K562 (cell line): ENCODE measurements around the gene NOL12. TPM values are rescaled to one million over a fixed set of nuclear protein-coding genes. Genes with fewer than 3 reads are reported as not detected.

Experiments used
- ATAC-seq: fragments of 200-7000 bp; cut with Tn5 transposase; 3 replicates; pipeline ENCODE4 v1.9.1; 2020; ENCODE audit warnings: moderate library complexity
- BruUV-seq: library from RNA; stranded (reverse); fragments of 400-500 nt; replicated peaks from 2 replicates; lab custom pipeline; 2021; lab: Mats Ljungman, UMichigan
- CTCF ChIA-PET: fragments of 300-600 bp; formaldehyde crosslinking; extraction: SDS; loops from one replicate; lab custom pipeline; 2021; ENCODE audit warnings: low intra/inter-chr PET ratio; lab: Yijun Ruan, JAX
- POLR2A ChIA-PET: fragments of 300-600, 350-650 bp; sonication (Branson Sonifier 250); formaldehyde crosslinking; extraction: SDS; loops from one replicate; lab custom pipeline; 2021; ENCODE audit warnings: antibody characterized with exemption, inconsistent platforms; lab: Yijun Ruan, JAX
- DNase-seq, 4 experiments: peaks; one replicate each; pipeline versions ENCODE4 v3.0.0 to v3.0.0-alpha.2; 2011 to 2018; ENCODE audit warnings: low spot score in 3 of 4, mixed read lengths in 3 of 4; ENCODE audit errors: extremely low read depth in 1 of 4
- FAIRE-seq: peaks from 2 replicates; lab custom pipeline; 2011; peaks lifted over from hg19 to GRCh38; lab: Jason Lieb, UNC
- H2AFZ ChIP-seq: 2 replicates; pipeline ENCODE4 v1.6.0; 2011; ENCODE audit warnings: low read depth, low read length, control low read depth, inconsistent platforms
- H3K27ac ChIP-seq: fragments of 200-600 bp; 3 replicates; pipeline ENCODE4 v1.8.0; 2011; ENCODE audit warnings: low read depth, mild to moderate bottlenecking, control low read depth, inconsistent platforms, low read length, moderate library complexity, mixed read lengths; ENCODE audit errors: extremely low read depth
- H3K27me3 ChIP-seq, 2 experiments: fragments of 300-600 bp in 1 of 2; 2 replicates in 1 of 2; 3 replicates in 1 of 2; pipeline versions ENCODE4 v1.6.0 to v1.8.0; 2011; ENCODE audit warnings: inconsistent platforms in 2 of 2, low read length in 2 of 2, mild to moderate bottlenecking in 1 of 2, mixed read lengths in 1 of 2, moderate library complexity in 1 of 2; ENCODE audit not compliant: control insufficient read depth in 2 of 2, insufficient read depth in 2 of 2
- H3K36me3 ChIP-seq: fragments of 300-600 bp; 3 replicates; pipeline ENCODE4 v1.8.0; 2011; ENCODE audit warnings: mild to moderate bottlenecking, low read length, inconsistent platforms; ENCODE audit not compliant: control insufficient read depth, insufficient read depth
- H3K4me1 ChIP-seq, 2 experiments: fragments of 200-600 bp in 1 of 2; replicated peaks in 1 of 2; 2 replicates in 1 of 2; 3 replicates in 1 of 2; pipeline versions ENCODE4 v1.5.1 to v1.8.0; 2011; ENCODE audit warnings: inconsistent platforms in 2 of 2, low read length in 2 of 2, mild to moderate bottlenecking in 1 of 2, mixed read lengths in 1 of 2, moderate library complexity in 1 of 2; ENCODE audit not compliant: control insufficient read depth in 2 of 2, insufficient read depth in 2 of 2
- H3K4me2 ChIP-seq: 2 replicates; pipeline ENCODE4 v1.6.1; 2011; ENCODE audit warnings: low read length, control low read depth, inconsistent platforms, mixed read lengths; ENCODE audit not compliant: insufficient read depth
- H3K4me3 ChIP-seq: fragments of 200-600 bp; sonication (generic), shearing (Covaris generic); 2 replicates; pipeline ENCODE4 v1.5.1; 2016; ENCODE audit warnings: control low read depth, inconsistent platforms
- H3K79me2 ChIP-seq: fragments of 200-600 bp; 3 replicates; pipeline ENCODE4 v1.8.0; 2011; ENCODE audit warnings: low read length, inconsistent platforms; ENCODE audit not compliant: control insufficient read depth, insufficient read depth
- H3K9ac ChIP-seq, 2 experiments: 2 replicates each; pipeline versions ENCODE4 v1.6.0 to v1.6.1; 2011; ENCODE audit warnings: low read depth in 2 of 2, low read length in 2 of 2, control low read depth in 1 of 2, inconsistent platforms in 1 of 2, mild to moderate bottlenecking in 1 of 2, mixed read lengths in 1 of 2; ENCODE audit not compliant: insufficient read depth in 1 of 2
- H3K9me1 ChIP-seq: one replicate; pipeline ENCODE4 v1.6.0; 2011; ENCODE audit warnings: inconsistent platforms, mild to moderate bottlenecking, low read length, moderate library complexity; ENCODE audit not compliant: control insufficient read depth, insufficient read depth
- H3K9me3 ChIP-seq: replicated peaks from 2 replicates; pipeline ENCODE4 v1.5.1; 2011; ENCODE audit warnings: low read depth, low read length, inconsistent platforms; ENCODE audit not compliant: control insufficient read depth, insufficient read depth
- H4K20me1 ChIP-seq: replicated peaks from 2 replicates; pipeline ENCODE4 v1.6.1; 2011; ENCODE audit warnings: low read length, inconsistent platforms, mixed read lengths; ENCODE audit not compliant: control insufficient read depth, insufficient read depth
- ADNP ChIP-seq: fragments of 200-800 bp; sonication (Bioruptor generic); IDR thresholded peaks from 2 replicates; pipeline ENCODE4 v1.6.1; 2016; ENCODE audit warnings: missing genetic modification characterization, missing compliant biosample characterization
- BCOR ChIP-seq: fragments of 450-650 bp; IDR thresholded peaks from 2 replicates; pipeline ENCODE4 v1.6.1; 2016
- CBX3 ChIP-seq, 2 experiments: IDR thresholded peaks; 1 replicate in 1 of 2; 2 replicates in 1 of 2; pipeline ENCODE4 v1.6.1; 2012; ENCODE audit warnings: inconsistent platforms in 2 of 2, low read length in 2 of 2, borderline replicate concordance in 1 of 2, control low read depth in 1 of 2
- DDX20 ChIP-seq: fragments of 450-650 bp; IDR thresholded peaks from 2 replicates; pipeline ENCODE4 v1.6.1; 2016; ENCODE audit warnings: missing genetic modification characterization, low read depth, mild to moderate bottlenecking, missing compliant biosample characterization, moderate library complexity
- SMARCA4 ChIP-seq: fragments of 450-650 bp; IDR thresholded peaks from 2 replicates; pipeline ENCODE4 v1.6.1; 2016
- STAG1 ChIP-seq: sonication (generic); formaldehyde crosslinking; IDR thresholded peaks from 2 replicates; pipeline ENCODE4 v1.5.0; 2020; ENCODE audit warnings: missing genetic modification reagents, borderline replicate concordance
- ZBTB11 ChIP-seq, 3 experiments: fragments of 200-800 bp in 1 of 3; fragments of 250-450 bp in 1 of 3; fragments of 450-650 bp in 1 of 3; sonication (Bioruptor Pico) in 1 of 3; sonication (Bioruptor generic) in 1 of 3; formaldehyde crosslinking in 1 of 3; IDR thresholded peaks; 2 replicates each; pipeline versions ENCODE4 v1.6.1 to v1.8.0; 2016 to 2022; ENCODE audit warnings: mild to moderate bottlenecking in 2 of 3, missing genetic modification characterization in 2 of 3, missing compliant biosample characterization in 1 of 3, moderate library complexity in 1 of 3
- ZNF124 ChIP-seq: sonication (generic); formaldehyde crosslinking; IDR thresholded peaks from 2 replicates; pipeline ENCODE4 v1.8.1; 2022; ENCODE audit warnings: missing genetic modification reagents
- ZNF324 ChIP-seq: fragments of 250-450 bp; sonication (Bioruptor Pico); IDR thresholded peaks from 2 replicates; pipeline ENCODE4 v1.4.0; 2020; ENCODE audit warnings: mild to moderate bottlenecking
- ZNF512 ChIP-seq: IDR thresholded peaks from 2 replicates; pipeline ENCODE4 v1.6.1; 2016; ENCODE audit warnings: missing genetic modification characterization, missing compliant biosample characterization
- ZNF561 ChIP-seq: fragments of 450-650 bp; formaldehyde crosslinking; conservative IDR thresholded peaks from 2 replicates; pipeline ENCODE4 v1.4.0; 2020; ENCODE audit warnings: mild to moderate bottlenecking, moderate library complexity
- ZNF57 ChIP-seq: fragments of 450-650 bp; formaldehyde crosslinking; IDR thresholded peaks from 2 replicates; pipeline ENCODE4 v1.4.0; 2020; ENCODE audit warnings: mild to moderate bottlenecking, moderate library complexity
- WGBS: fragments of 100-300 bp; shearing (Covaris generic); methylation state at CpG from one replicate; pipeline ENCODE4 v1.1.6; 2016; ENCODE audit warnings: low coverage, mixed read lengths; ENCODE audit not compliant: insufficient coverage; ENCODE audit errors: missing lambda C conversion rate; 5-methylcytosine and 5-hydroxymethylcytosine counted together
- in situ Hi-C: fragments of 300-500 bp; cut with MboI; formaldehyde crosslinking; loops from 4 replicates; pipeline ENCODE4 v1.15.0; 2018; ENCODE audit warnings: inconsistent platforms, mixed read lengths
- intact Hi-C: fragments of 100-400 bp; cut with micrococcal nuclease; formaldehyde crosslinking; loops from 2 replicates; pipeline ENCODE4 v1.14.2; 2022
- polyA plus RNA-seq, 8 experiments: library from polyadenylated mRNA; depleted of rRNA in 4 of 8; stranded (reverse) in 5 of 8; unstranded in 3 of 8; fragments of >200 nt; fragmentation: Nextera tagmentation in 2 of 8; fragmentation: Illumina TruSeq in 1 of 8; extraction: Ambion mirVana in 2 of 8; extraction: Trizol in 1 of 8; gene quantifications; 2 replicates each; pipeline versions ENCODE4 v1.2.1 to v1.2.3, GENCODE V29; 2011 to 2014; ENCODE audit warnings: inconsistent platforms in 1 of 8, missing spikeins in 1 of 8
- total RNA-seq, 7 experiments: library from RNA; depleted of rRNA in 6 of 7; stranded (reverse); fragments of >200 nt in 6 of 7; fragmentation: Illumina TruSeq in 2 of 7; extraction: Trizol in 2 of 7; gene quantifications; 2 replicates each; pipeline versions ENCODE4 v1.2.1 to v1.2.3, GENCODE V29; 2011 to 2021; ENCODE audit warnings: low replicate concordance in 1 of 7
- TF ChIP-seq, protein P1 (sequence below): fragments of 150-350 bp; IDR thresholded peaks from 2 replicates; pipeline ENCODE4 v1.6.1; 2014; ENCODE audit warnings: low read depth, mild to moderate bottlenecking, low read length, borderline replicate concordance
- TF ChIP-seq, protein P2 (sequence below): sonication (generic); IDR thresholded peaks from 2 replicates; pipeline ENCODE4 v1.6.1; 2016

The NOL12 gene
- total and polyA plus RNA-seq, 9 of the 15 experiments (the other 6 are each of a cell fraction or from before 2014, with no cell fraction given) = 2.8 to 40.9 (median 28.5) TPM

GRCh38 chr22:37697538-37697835 lies 11.3 kb downstream of the NOL12 start:
- Histone ChIP-seq H3K9me3 (no peaks in the 10 kb centered on the region), H4K20me1 (no peaks in the 10 kb centered on the region), H2AFZ (no peak overlapping the region), H3K4me3 (no peak overlapping the region), H3K27ac (no peak overlapping the region), H3K9ac (no peak overlapping the region), H3K79me2 (no peaks in the 10 kb centered on the region), H3K9me1 (no peaks in the 10 kb centered on the region), H3K27me3 (no peaks in the 10 kb centered on the region), H3K36me3 (peaks cover 10% of the 10 kb centered on the region; the same call in 2 of the 3 replicates), H3K4me1 (peaks cover 2 to 15% of the 10 kb centered on the region in 2 experiments; a peak in 3 of 5 replicates), H3K4me2 (no peak overlapping the region)
- ChIA-PET POLR2A (interaction anchor here (0.6 kb wide), 1 partner anchor 11 kb away, joined by 3 read pairs; no protein-coding TSS in a partner anchor), CTCF (no interaction called here)
- intact Hi-C loops (no loop called here), in situ Hi-C loops (no loop called here)
- FAIRE-seq (no peak), DNase-seq (no peak), ATAC-seq (no peak)
- 71% methylated on average over 3 of the region's 3 CpGs for WGBS
- BruUV-seq = no TSS peak
- TF ChIP-seq ZNF124 (CRISPR knock-in tag) (no peak), SMARCA4 (no peak), CBX3 (IDR thresholded peaks at IDR 0.05; ENCODE audit: borderline replicate concordance in 1 of 2, low read length in 2 of 2) (no peak), ZBTB11 (CRISPR knock-in tag; IDR thresholded peaks at IDR 0.05) (no peak), DDX20 (no peak), ZNF324 (CRISPR knock-in tag) (no peak), STAG1 (no peak), ZNF512 (no peak), ZNF57 (no peak), ADNP (tag) (no peak), ZNF561 (CRISPR knock-in tag) (no peak), BCOR (no peak)
- TF ChIP-seq, protein P1, sequence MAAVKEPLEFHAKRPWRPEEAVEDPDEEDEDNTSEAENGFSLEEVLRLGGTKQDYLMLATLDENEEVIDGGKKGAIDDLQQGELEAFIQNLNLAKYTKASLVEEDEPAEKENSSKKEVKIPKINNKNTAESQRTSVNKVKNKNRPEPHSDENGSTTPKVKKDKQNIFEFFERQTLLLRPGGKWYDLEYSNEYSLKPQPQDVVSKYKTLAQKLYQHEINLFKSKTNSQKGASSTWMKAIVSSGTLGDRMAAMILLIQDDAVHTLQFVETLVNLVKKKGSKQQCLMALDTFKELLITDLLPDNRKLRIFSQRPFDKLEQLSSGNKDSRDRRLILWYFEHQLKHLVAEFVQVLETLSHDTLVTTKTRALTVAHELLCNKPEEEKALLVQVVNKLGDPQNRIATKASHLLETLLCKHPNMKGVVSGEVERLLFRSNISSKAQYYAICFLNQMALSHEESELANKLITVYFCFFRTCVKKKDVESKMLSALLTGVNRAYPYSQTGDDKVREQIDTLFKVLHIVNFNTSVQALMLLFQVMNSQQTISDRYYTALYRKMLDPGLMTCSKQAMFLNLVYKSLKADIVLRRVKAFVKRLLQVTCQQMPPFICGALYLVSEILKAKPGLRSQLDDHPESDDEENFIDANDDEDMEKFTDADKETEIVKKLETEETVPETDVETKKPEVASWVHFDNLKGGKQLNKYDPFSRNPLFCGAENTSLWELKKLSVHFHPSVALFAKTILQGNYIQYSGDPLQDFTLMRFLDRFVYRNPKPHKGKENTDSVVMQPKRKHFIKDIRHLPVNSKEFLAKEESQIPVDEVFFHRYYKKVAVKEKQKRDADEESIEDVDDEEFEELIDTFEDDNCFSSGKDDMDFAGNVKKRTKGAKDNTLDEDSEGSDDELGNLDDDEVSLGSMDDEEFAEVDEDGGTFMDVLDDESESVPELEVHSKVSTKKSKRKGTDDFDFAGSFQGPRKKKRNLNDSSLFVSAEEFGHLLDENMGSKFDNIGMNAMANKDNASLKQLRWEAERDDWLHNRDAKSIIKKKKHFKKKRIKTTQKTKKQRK = no peak
- TF ChIP-seq, protein P2, sequence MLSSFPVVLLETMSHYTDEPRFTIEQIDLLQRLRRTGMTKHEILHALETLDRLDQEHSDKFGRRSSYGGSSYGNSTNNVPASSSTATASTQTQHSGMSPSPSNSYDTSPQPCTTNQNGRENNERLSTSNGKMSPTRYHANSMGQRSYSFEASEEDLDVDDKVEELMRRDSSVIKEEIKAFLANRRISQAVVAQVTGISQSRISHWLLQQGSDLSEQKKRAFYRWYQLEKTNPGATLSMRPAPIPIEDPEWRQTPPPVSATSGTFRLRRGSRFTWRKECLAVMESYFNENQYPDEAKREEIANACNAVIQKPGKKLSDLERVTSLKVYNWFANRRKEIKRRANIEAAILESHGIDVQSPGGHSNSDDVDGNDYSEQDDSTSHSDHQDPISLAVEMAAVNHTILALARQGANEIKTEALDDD = no peak
